NOMO-1 treated with dmso at 0.1 percent for 144 hours (cell line): Measurements from ENCODE around the gene CIB4.

Experiments
- DNase-seq: peaks from one replicate; lab custom pipeline; 2025; ENCODE audit not compliant: unreplicated experiment; lab: John Stamatoyannopoulos, UW

Gene CIB4

GRCh38 chr2:26609205-26609631 is 31.9 kb downstream of the CIB4 start:
- DNase-seq = no peak

GRCh38 chr2:26608557-26608956 is 32.6 kb downstream of the CIB4 start:
- DNase-seq = no peak

- no peak for DNase-seq
Measured at GRCh38 chr2:26607698-26608097, 33.5 kb downstream of the CIB4 start.

GRCh38 chr2:26606847-26607190 is 34.3 kb downstream of the CIB4 start:
- no peak for DNase-seq

- DNase-seq = no peak
Measured at GRCh38 chr2:26605999-26606846, 34.9 kb downstream of the CIB4 start.

- DNase-seq = no peak
Measured at GRCh38 chr2:26605195-26605998, 35.8 kb downstream of the CIB4 start.

- no peak for DNase-seq
Measured at GRCh38 chr2:26602575-26602974, 38.6 kb downstream of the CIB4 start.

GRCh38 chr2:26599387-26599786 is 41.8 kb downstream of the CIB4 start:
- no peak for DNase-seq

GRCh38 chr2:26598996-26599373 is 42.2 kb downstream of the CIB4 start:
- no peak for DNase-seq

GRCh38 chr2:26598336-26598995 is 42.7 kb downstream of the CIB4 start:
- DNase-seq = no peak

- peak; percentile 9 for DNase-seq
Measured at GRCh38 chr2:26597197-26597596, 44.0 kb downstream of the CIB4 start.

GRCh38 chr2:26595146-26595545 is 46.0 kb downstream of the CIB4 start:
- no peak for DNase-seq

- DNase-seq = no peak
Measured at GRCh38 chr2:26591619-26592505, 49.3 kb downstream of the CIB4 start.

- DNase-seq = no peak
Measured at GRCh38 chr2:26590980-26591618, 50.1 kb downstream of the CIB4 start.

- no peak for DNase-seq
Measured at GRCh38 chr2:26590508-26590907, 50.7 kb downstream of the CIB4 start.

- DNase-seq = no peak
Measured at GRCh38 chr2:26588576-26588975, 52.6 kb downstream of the CIB4 start.

- no peak for DNase-seq
Measured at GRCh38 chr2:26587994-26588393, 53.2 kb downstream of the CIB4 start.

GRCh38 chr2:26585966-26586365 is 55.2 kb downstream of the CIB4 start:
- no peak for DNase-seq

- no peak for DNase-seq
Measured at GRCh38 chr2:26585100-26585499, 56.1 kb downstream of the CIB4 start.

- no peak for DNase-seq
Measured at GRCh38 chr2:26584656-26585055, 56.5 kb downstream of the CIB4 start.
